ENCODE data around the gene STC2.

DNA sequence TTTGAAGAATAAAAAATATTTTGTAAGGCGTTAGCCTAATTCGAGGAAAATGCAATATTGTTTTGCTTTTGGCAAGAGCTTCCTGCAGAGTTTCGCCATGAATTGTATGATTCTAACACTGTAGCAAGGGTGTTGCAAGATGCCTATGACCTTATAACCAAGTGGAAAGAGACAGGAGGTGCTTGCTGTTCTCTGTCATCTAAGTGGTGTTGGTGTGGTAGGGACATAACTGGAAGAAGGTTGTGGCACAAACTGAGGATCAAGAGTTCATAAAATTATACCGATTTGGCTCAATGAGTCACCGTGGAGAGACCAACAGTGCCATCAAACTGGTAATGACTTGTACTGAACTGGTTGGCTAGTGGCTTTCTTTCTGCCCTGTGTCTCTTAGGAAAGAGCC lies 6.3 kb downstream of the STC2 start:
- no peak for TF ChIP-seq CTCF (IDR thresholded peaks at IDR 0.05)
- TF ChIP-seq POLR2A (IDR thresholded peaks at IDR 0.05; ENCODE audit: low read depth), result no peak
- TF ChIP-seq POLR2AphosphoS5 (IDR thresholded peaks at IDR 0.05), result peak in 1 of 2 donors; percentile 33

All from esophagus muscularis mucosa (tissue), 3 donors.